Trophoblast cell (in vitro differentiated cells and primary cell): ENCODE measurements around the gene SLC12A8.

ENCODE experiments used
- DNase-seq, 2 donors: peaks; one replicate each; pipeline ENCODE4 v3.0.0-alpha.2; 2016
- H2AFZ ChIP-seq: 2 replicates; pipeline ENCODE4 v1.6.1; 2013; ENCODE audit warnings: low read length, moderate library complexity, mild to moderate bottlenecking; ENCODE audit not compliant: insufficient read depth, poor library complexity
- H2AK5ac ChIP-seq: 2 replicates; pipeline ENCODE4 v1.6.1; 2013; ENCODE audit warnings: mild to moderate bottlenecking, low read length
- H2BK120ac ChIP-seq: 2 replicates; pipeline ENCODE4 v1.6.1; 2013; ENCODE audit warnings: low read length, mild to moderate bottlenecking, moderate library complexity; ENCODE audit not compliant: insufficient read depth, poor library complexity
- H2BK12ac ChIP-seq: 2 replicates; pipeline ENCODE4 v1.6.1; 2013; ENCODE audit warnings: mild to moderate bottlenecking, low read length, moderate library complexity
- H2BK5ac ChIP-seq: 2 replicates; pipeline ENCODE4 v1.6.1; 2013; ENCODE audit warnings: low read length, low read depth, moderate library complexity, mild to moderate bottlenecking; ENCODE audit not compliant: poor library complexity
- H3K14ac ChIP-seq: 2 replicates; pipeline ENCODE4 v1.6.1; 2013; ENCODE audit warnings: mild to moderate bottlenecking, low read length
- H3K18ac ChIP-seq: 2 replicates; pipeline ENCODE4 v1.6.1; 2013; ENCODE audit warnings: mild to moderate bottlenecking, low read length
- H3K23ac ChIP-seq: 2 replicates; pipeline ENCODE4 v1.6.1; 2013; ENCODE audit warnings: low read length
- H3K27ac ChIP-seq: 2 replicates; pipeline ENCODE4 v1.5.1; 2013; ENCODE audit warnings: low read depth, mild to moderate bottlenecking, inconsistent platforms, low read length, moderate library complexity
- H3K27me3 ChIP-seq: 2 replicates; pipeline ENCODE4 v1.6.1; 2013; ENCODE audit warnings: inconsistent platforms, mild to moderate bottlenecking, low read length, moderate library complexity; ENCODE audit not compliant: insufficient read depth
- H3K36me3 ChIP-seq, 2 experiments: 1 replicate in 1 of 2; 2 replicates in 1 of 2; pipeline ENCODE4 v1.6.1; 2013; ENCODE audit warnings: low read length in 2 of 2, mild to moderate bottlenecking in 2 of 2, moderate library complexity in 1 of 2; ENCODE audit not compliant: insufficient read depth in 2 of 2, control insufficient read depth in 1 of 2
- H3K4ac ChIP-seq: 2 replicates; pipeline ENCODE4 v1.6.1; 2013; ENCODE audit warnings: low read depth, mild to moderate bottlenecking, low read length, moderate library complexity
- H3K4me1 ChIP-seq, 2 experiments: 1 replicate in 1 of 2; 2 replicates in 1 of 2; pipeline ENCODE4 v1.6.1; 2013; ENCODE audit warnings: low read length in 2 of 2, mild to moderate bottlenecking in 2 of 2, moderate library complexity in 1 of 2; ENCODE audit not compliant: insufficient read depth in 2 of 2, control insufficient read depth in 1 of 2
- H3K4me2 ChIP-seq: 2 replicates; pipeline ENCODE4 v1.6.1; 2013; ENCODE audit warnings: inconsistent platforms, mild to moderate bottlenecking, low read length, moderate library complexity
- H3K4me3 ChIP-seq: 2 replicates; pipeline ENCODE4 v1.5.1; 2013; ENCODE audit warnings: mild to moderate bottlenecking, low read depth, low read length, inconsistent platforms
- H3K79me1 ChIP-seq: one replicate; pipeline ENCODE4 v1.6.1; 2013; ENCODE audit warnings: low read length
- H3K79me2 ChIP-seq: 2 replicates; pipeline ENCODE4 v1.6.1; 2013; ENCODE audit warnings: low read length, mild to moderate bottlenecking; ENCODE audit not compliant: control insufficient read depth, insufficient read depth, poor library complexity
- H3K9ac ChIP-seq: 2 replicates; pipeline ENCODE4 v1.6.1; 2013; ENCODE audit warnings: mild to moderate bottlenecking, low read length
- H3K9me3 ChIP-seq: 2 replicates; pipeline ENCODE4 v1.6.1; 2013; ENCODE audit warnings: low read depth, mild to moderate bottlenecking, control low read depth, inconsistent platforms, low read length; ENCODE audit not compliant: insufficient read depth
- H4K12ac ChIP-seq: 2 replicates; pipeline ENCODE4 v1.6.1; 2013; ENCODE audit warnings: low read depth, mild to moderate bottlenecking, low read length, moderate library complexity
- H4K8ac ChIP-seq: 2 replicates; pipeline ENCODE4 v1.6.1; 2013; ENCODE audit warnings: low read depth, mild to moderate bottlenecking, low read length, moderate library complexity
- H4K91ac ChIP-seq: one replicate; pipeline ENCODE4 v1.6.1; 2013; ENCODE audit warnings: low read depth, mild to moderate bottlenecking, low read length, moderate library complexity
- WGBS: extraction: QIAGEN DNeasy Blood & Tissue Kit; methylation state at CpG from one replicate; pipeline ENCODE4 v1.1.7; 2013; ENCODE audit warnings: missing lambda C conversion rate; ENCODE audit not compliant: insufficient read length, insufficient coverage; ENCODE audit errors: extremely low coverage; 5-methylcytosine and 5-hydroxymethylcytosine counted together

Gene SLC12A8

DNA sequence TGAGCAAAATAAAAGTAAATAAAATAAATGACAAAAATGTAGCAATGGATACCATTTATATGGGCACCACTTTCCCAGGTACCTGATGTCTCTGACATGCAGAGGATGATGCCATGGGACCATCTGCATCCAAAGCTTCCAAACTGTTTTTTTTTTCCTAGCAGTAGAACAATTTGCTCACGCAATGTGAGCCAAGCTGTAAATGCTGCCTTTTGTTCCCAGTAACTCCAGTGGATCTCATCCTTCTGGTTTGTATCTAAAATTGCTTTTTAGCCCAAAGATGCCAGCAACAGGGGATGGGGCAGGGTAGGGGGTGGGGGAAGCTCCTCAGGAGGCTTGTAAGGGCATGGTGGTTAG lies 32.7 kb downstream of the SLC12A8 start:
- no peak overlapping the region for H2AFZ ChIP-seq
- H3K9me3 ChIP-seq = no peaks in the 10 kb centered on the region
- no peak overlapping the region for H3K18ac ChIP-seq
- no peak overlapping the region for H4K8ac ChIP-seq
- H3K4me3 ChIP-seq = no peak overlapping the region
- no peak overlapping the region for H3K9ac ChIP-seq
- H3K36me3 ChIP-seq = no peaks in the 10 kb centered on the region
- H2AK5ac ChIP-seq = no peak overlapping the region
- no peaks in the 10 kb centered on the region for H3K79me1 ChIP-seq
- no peak overlapping the region for H3K27ac ChIP-seq
- H2BK5ac ChIP-seq = no peak overlapping the region
- DNase-seq = no peak
- no peak overlapping the region for H4K12ac ChIP-seq
- H3K4me1 ChIP-seq = no peaks in the 10 kb centered on the region
- no peaks in the 10 kb centered on the region for H3K79me2 ChIP-seq
- no peak overlapping the region for H3K4ac ChIP-seq
- no peak overlapping the region for H3K4me2 ChIP-seq
- H3K23ac ChIP-seq = no peak overlapping the region
- H2BK12ac ChIP-seq = no peak overlapping the region
- no peak overlapping the region for H4K91ac ChIP-seq
- H3K27me3 ChIP-seq = no peaks in the 10 kb centered on the region
- H3K14ac ChIP-seq = no peak overlapping the region
- no CpG with 5 or more reads among the region's 1 CpG for whole genome bisulfite sequencing
- no peak overlapping the region for H2BK120ac ChIP-seq

DNA sequence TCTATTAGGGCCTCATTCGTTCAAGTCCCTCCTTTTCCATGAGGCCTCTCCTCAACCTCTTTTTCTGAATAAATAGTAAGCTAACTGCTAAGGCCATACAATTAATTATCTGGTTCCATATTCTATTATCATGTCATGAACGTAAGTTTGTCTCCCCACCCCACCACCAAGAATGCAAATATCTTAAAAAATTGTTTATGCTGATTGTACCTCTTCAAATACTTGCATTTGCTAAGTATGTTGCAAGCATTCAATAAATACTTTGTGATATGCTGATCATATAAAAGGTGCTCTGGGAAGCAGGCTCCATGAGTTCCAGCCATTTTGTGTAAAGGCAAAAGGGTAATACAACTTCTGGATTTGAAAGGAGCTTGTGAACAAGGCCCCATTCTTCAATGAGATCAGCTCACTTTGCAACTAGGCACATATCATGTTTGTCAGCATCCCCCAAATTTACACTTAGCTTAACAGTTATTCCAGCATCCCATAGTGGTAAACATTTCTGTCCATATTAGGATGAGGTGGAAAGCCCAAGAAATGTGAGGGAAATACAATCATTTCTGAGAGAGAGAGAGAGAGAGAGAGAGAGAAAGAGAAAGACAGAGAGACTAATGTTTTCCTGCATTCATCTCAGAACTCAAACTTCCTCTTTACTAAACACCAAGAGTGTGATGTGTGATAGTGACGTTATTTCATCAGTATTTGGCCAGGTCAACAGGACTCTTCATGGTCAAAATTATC lies 33.2 kb downstream of the SLC12A8 start:
- H3K27ac ChIP-seq = no peak overlapping the region
- H2BK120ac ChIP-seq = no peak overlapping the region
- no peak overlapping the region for H3K18ac ChIP-seq
- no peak overlapping the region for H4K8ac ChIP-seq
- no peaks in the 10 kb centered on the region for H3K36me3 ChIP-seq
- no peaks in the 10 kb centered on the region for H3K79me2 ChIP-seq
- no peak overlapping the region for H3K14ac ChIP-seq
- H3K79me1 ChIP-seq = no peaks in the 10 kb centered on the region
- no peaks in the 10 kb centered on the region for H3K27me3 ChIP-seq
- H3K4me2 ChIP-seq = no peak overlapping the region
- no peak for DNase-seq
- no peak overlapping the region for H3K9ac ChIP-seq
- no peak overlapping the region for H2AFZ ChIP-seq
- H3K23ac ChIP-seq = no peak overlapping the region
- no peak overlapping the region for H2AK5ac ChIP-seq
- H4K12ac ChIP-seq = no peak overlapping the region
- no peaks in the 10 kb centered on the region for H3K4me1 ChIP-seq
- no peak overlapping the region for H3K4me3 ChIP-seq
- WGBS = no CpG with 5 or more reads among the region's 3 CpGs
- H3K4ac ChIP-seq = no peak overlapping the region
- H4K91ac ChIP-seq = no peak overlapping the region
- H2BK12ac ChIP-seq = no peak overlapping the region
- no peaks in the 10 kb centered on the region for H3K9me3 ChIP-seq
- no peak overlapping the region for H2BK5ac ChIP-seq

DNA sequence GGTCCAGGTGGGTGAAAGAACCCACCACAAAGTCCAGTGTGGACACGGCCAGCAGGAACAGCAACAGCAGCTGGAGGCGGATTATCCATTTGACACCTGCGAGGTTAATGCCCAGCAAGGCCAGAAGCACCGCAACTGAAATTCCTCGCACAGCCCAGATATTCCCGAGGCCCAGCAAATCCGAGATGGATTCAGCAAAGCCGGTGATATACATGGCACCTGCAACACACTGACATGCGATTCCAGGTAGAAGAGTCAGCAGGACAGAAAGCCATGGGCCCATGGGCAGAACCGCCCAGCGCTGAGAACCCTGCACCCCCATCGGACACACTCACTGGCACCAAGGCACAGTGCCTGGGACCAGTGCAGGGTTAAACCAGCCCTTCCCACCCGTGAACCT lies 34.8 kb downstream of the SLC12A8 start:
- Histone ChIP-seq H2BK12ac (no peak overlapping the region), H3K36me3 (no peaks in the 10 kb centered on the region), H3K4me3 (no peak overlapping the region), H3K9me3 (no peaks in the 10 kb centered on the region), H3K27me3 (no peaks in the 10 kb centered on the region), H3K18ac (no peak overlapping the region), H3K4me2 (no peak overlapping the region), H3K4me1 (no peaks in the 10 kb centered on the region), H3K79me1 (no peaks in the 10 kb centered on the region), H3K4ac (no peak overlapping the region), H3K23ac (no peak overlapping the region), H3K27ac (no peak overlapping the region), H2BK120ac (no peak overlapping the region), H3K14ac (no peak overlapping the region), H4K91ac (no peak overlapping the region), H3K79me2 (no peaks in the 10 kb centered on the region), H2BK5ac (no peak overlapping the region), H4K12ac (no peak overlapping the region), H4K8ac (no peak overlapping the region), H3K9ac (no peak overlapping the region), H2AFZ (no peak overlapping the region), H2AK5ac (no peak overlapping the region)
- no CpG with 5 or more reads among the region's 13 CpGs for WGBS
- DNase-seq = no peak

DNA sequence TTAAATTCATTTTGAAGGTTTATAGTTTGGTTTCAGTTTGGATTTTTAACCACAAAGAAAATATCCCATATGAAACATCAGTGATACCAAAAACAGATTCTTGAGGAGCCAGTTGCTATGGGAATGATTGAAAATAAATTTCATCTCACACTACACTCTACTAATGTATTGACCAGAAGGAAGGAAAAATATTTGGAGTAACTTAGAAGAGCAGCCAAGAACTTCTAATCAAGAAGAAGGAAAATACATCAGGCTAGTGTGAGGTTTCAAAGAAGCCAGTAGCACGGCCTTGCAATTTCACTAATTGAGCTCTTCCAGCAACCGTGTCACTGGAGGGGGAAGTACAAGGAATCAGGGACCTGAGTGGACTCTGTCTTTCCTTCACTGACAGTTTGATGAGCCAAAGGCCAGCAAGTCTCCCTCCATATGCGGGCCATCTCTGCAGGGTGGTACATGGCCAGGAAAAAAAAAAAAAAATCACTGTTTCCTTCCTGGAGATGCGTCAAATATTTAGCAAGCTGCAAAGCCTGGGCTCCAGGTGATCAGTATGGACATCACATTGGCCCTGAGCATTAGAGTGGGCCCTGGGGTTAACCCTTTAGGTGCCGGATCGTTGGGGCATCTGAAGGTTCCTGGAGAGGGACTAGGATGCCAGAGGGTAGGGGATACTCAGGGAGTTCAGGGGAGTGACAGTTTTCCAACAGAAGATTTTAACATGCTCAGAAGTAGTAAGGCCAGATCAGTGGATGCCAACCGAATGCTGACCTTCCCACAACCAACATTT lies 37.1 kb downstream of the SLC12A8 start:
- H3K4me3 ChIP-seq = no peak overlapping the region
- no peak overlapping the region for H2BK5ac ChIP-seq
- no peaks in the 10 kb centered on the region for H3K36me3 ChIP-seq
- no peak overlapping the region for H3K4me2 ChIP-seq
- H3K23ac ChIP-seq = no peak overlapping the region
- H3K4me1 ChIP-seq = no peaks in the 10 kb centered on the region
- no peak for DNase-seq
- H3K79me1 ChIP-seq = no peaks in the 10 kb centered on the region
- H3K9ac ChIP-seq = no peak overlapping the region
- no peak overlapping the region for H3K4ac ChIP-seq
- H2AK5ac ChIP-seq = no peak overlapping the region
- no CpG with 5 or more reads among the region's 7 CpGs for WGBS
- H2BK12ac ChIP-seq = no peak overlapping the region
- no peak overlapping the region for H4K91ac ChIP-seq
- H3K9me3 ChIP-seq = no peaks in the 10 kb centered on the region
- no peaks in the 10 kb centered on the region for H3K79me2 ChIP-seq
- H3K27me3 ChIP-seq = no peaks in the 10 kb centered on the region
- no peak overlapping the region for H4K12ac ChIP-seq
- no peak overlapping the region for H4K8ac ChIP-seq
- H2BK120ac ChIP-seq = no peak overlapping the region
- H3K18ac ChIP-seq = no peak overlapping the region
- no peak overlapping the region for H2AFZ ChIP-seq
- H3K14ac ChIP-seq = no peak overlapping the region
- H3K27ac ChIP-seq = no peak overlapping the region
